ENCODE data around the gene SYNGR3. TPM values are rescaled to one million over a fixed set of nuclear protein-coding genes. Genes with fewer than 3 reads are reported as not detected.

SYNGR3 gene
- total RNA-seq, 1 experiment from 2014 or later, result 2.3 TPM

- DNase-seq (ENCODE audit: low spot score), result peak; percentile 93
Observed at GRCh38 chr16:2040787-2041522, 51.2 kb downstream of the SYNGR3 start.

GRCh38 chr16:2042171-2042985 lies 52.6 kb downstream of the SYNGR3 start:
- DNase-seq (ENCODE audit: low spot score), result peak; percentile 80

GRCh38 chr16:2042986-2043666 lies 53.4 kb downstream of the SYNGR3 start:
- DNase-seq (ENCODE audit: low spot score), result peak; percentile 83

Small RNA genes lying within 50 kb of the gene (small RNA-seq; reads per million reads assigned to genes)
- gene AC005363.2 (not detected), gene RN7SL219P (not detected), gene SNORA10 (not detected), gene SNORA64 (not detected)

Other genes starting within 250 kb of the SYNGR3 start
- 186 and 224 TPM in 2 replicates for gene NME3, start 218.4 kb upstream of the SYNGR3 start, total RNA-seq (2014; rRNA removed; shearing (Covaris generic))
- 75.6 and 84.1 TPM in 2 replicates for gene EME2, start 217.2 kb upstream of the SYNGR3 start, total RNA-seq (2014; rRNA removed; shearing (Covaris generic))
- 355 and 493 TPM in 2 replicates for gene MRPS34, start 216.8 kb upstream of the SYNGR3 start, total RNA-seq (2014; rRNA removed; shearing (Covaris generic))
- 96.9 and 102 TPM in 2 replicates for gene SPSB3, start 207.4 kb upstream of the SYNGR3 start, total RNA-seq (2014; rRNA removed; shearing (Covaris generic))
- gene NUBP2, start 207.0 kb upstream of the SYNGR3 start, total RNA-seq (2014; rRNA removed; shearing (Covaris generic)), result 215 and 217 TPM in 2 replicates
- 0.08 TPM in 1 of 2 replicates, not detected in the other for gene IGFALS, start 196.3 kb upstream of the SYNGR3 start, total RNA-seq (2014; rRNA removed; shearing (Covaris generic))
- 81.9 and 85.2 TPM in 2 replicates for gene HAGH, start 163.1 kb upstream of the SYNGR3 start, total RNA-seq (2014; rRNA removed; shearing (Covaris generic))
- gene FAHD1, start 162.8 kb upstream of the SYNGR3 start, total RNA-seq (2014; rRNA removed; shearing (Covaris generic)), result 85.5 and 92.5 TPM in 2 replicates
- gene MEIOB, start 117.8 kb upstream of the SYNGR3 start, total RNA-seq (2014; rRNA removed; shearing (Covaris generic)), result not detected in 2 replicates
- gene HS3ST6, start 71.6 kb upstream of the SYNGR3 start, total RNA-seq (2014; rRNA removed; shearing (Covaris generic)), result not detected in 2 replicates
- gene MSRB1, start 46.8 kb upstream of the SYNGR3 start, total RNA-seq (2014; rRNA removed; shearing (Covaris generic)), result 31.7 and 35.7 TPM in 2 replicates
- gene RPL3L, start 35.3 kb upstream of the SYNGR3 start, total RNA-seq (2014; rRNA removed; shearing (Covaris generic)), result not detected in 2 replicates
- gene NDUFB10, start 30.4 kb upstream of the SYNGR3 start, total RNA-seq (2014; rRNA removed; shearing (Covaris generic)), result 415 and 426 TPM in 2 replicates
- gene RPS2, start 25.1 kb upstream of the SYNGR3 start, total RNA-seq (2014; rRNA removed; shearing (Covaris generic)), result 4,154 and 4,232 TPM in 2 replicates
- not detected in 2 replicates for gene RNF151, start 23.1 kb upstream of the SYNGR3 start, total RNA-seq (2014; rRNA removed; shearing (Covaris generic))
- gene TBL3, start 17.9 kb upstream of the SYNGR3 start, total RNA-seq (2014; rRNA removed; shearing (Covaris generic)), result 134 and 140 TPM in 2 replicates
- 141 and 161 TPM in 2 replicates for gene NOXO1, start 8.5 kb upstream of the SYNGR3 start, total RNA-seq (2014; rRNA removed; shearing (Covaris generic))
- gene GFER, start 5.8 kb upstream of the SYNGR3 start, total RNA-seq (2014; rRNA removed; shearing (Covaris generic)), result 51.7 and 70.3 TPM in 2 replicates
- gene ZNF598, start 19.9 kb downstream of the SYNGR3 start, total RNA-seq (2014; rRNA removed; shearing (Covaris generic)), result 42.9 and 49.0 TPM in 2 replicates
- 0.91 and 2.7 TPM in 2 replicates for gene NPW, start 29.8 kb downstream of the SYNGR3 start, total RNA-seq (2014; rRNA removed; shearing (Covaris generic))
- 258 and 259 TPM in 2 replicates for gene NHERF2, start 36.9 kb downstream of the SYNGR3 start, total RNA-seq (2014; rRNA removed; shearing (Covaris generic))
- gene NTHL1, start 57.9 kb downstream of the SYNGR3 start, total RNA-seq (2014; rRNA removed; shearing (Covaris generic)), result 157 and 215 TPM in 2 replicates
- 75.1 and 85.0 TPM in 2 replicates for gene TSC2, start 58.0 kb downstream of the SYNGR3 start, total RNA-seq (2014; rRNA removed; shearing (Covaris generic))
- gene PKD1, start 145.9 kb downstream of the SYNGR3 start, total RNA-seq (2014; rRNA removed; shearing (Covaris generic)), result 72.1 and 74.7 TPM in 2 replicates
- gene RAB26, start 158.7 kb downstream of the SYNGR3 start, total RNA-seq (2014; rRNA removed; shearing (Covaris generic)), result 13.4 and 24.9 TPM in 2 replicates
- gene TRAF7, start 165.8 kb downstream of the SYNGR3 start, total RNA-seq (2014; rRNA removed; shearing (Covaris generic)), result 166 and 170 TPM in 2 replicates
- 0.08 and 2.5 TPM in 2 replicates for gene CASKIN1, start 206.6 kb downstream of the SYNGR3 start, total RNA-seq (2014; rRNA removed; shearing (Covaris generic))
- gene MLST8, start 215.5 kb downstream of the SYNGR3 start, total RNA-seq (2014; rRNA removed; shearing (Covaris generic)), result 98.9 and 117 TPM in 2 replicates
- gene BRICD5, start 220.9 kb downstream of the SYNGR3 start, total RNA-seq (2014; rRNA removed; shearing (Covaris generic)), result 33.6 and 34.6 TPM in 2 replicates
- gene PGP, start 224.9 kb downstream of the SYNGR3 start, total RNA-seq (2014; rRNA removed; shearing (Covaris generic)), result 82.0 and 98.7 TPM in 2 replicates
- 83.8 and 87.2 TPM in 2 replicates for gene E4F1, start 233.6 kb downstream of the SYNGR3 start, total RNA-seq (2014; rRNA removed; shearing (Covaris generic))
- gene DNASE1L2, start 246.5 kb downstream of the SYNGR3 start, total RNA-seq (2014; rRNA removed; shearing (Covaris generic)), result 0.99 and 3.1 TPM in 2 replicates

All from HT-29 (cell line).